Measurements from ENCODE around the gene NEK10. TPM values are rescaled to one million over a fixed set of nuclear protein-coding genes. Genes with fewer than 3 reads are reported as not detected.

Gene NEK10
- total RNA-seq, 1 experiment from 2014 or later = 0.66 TPM

DNA sequence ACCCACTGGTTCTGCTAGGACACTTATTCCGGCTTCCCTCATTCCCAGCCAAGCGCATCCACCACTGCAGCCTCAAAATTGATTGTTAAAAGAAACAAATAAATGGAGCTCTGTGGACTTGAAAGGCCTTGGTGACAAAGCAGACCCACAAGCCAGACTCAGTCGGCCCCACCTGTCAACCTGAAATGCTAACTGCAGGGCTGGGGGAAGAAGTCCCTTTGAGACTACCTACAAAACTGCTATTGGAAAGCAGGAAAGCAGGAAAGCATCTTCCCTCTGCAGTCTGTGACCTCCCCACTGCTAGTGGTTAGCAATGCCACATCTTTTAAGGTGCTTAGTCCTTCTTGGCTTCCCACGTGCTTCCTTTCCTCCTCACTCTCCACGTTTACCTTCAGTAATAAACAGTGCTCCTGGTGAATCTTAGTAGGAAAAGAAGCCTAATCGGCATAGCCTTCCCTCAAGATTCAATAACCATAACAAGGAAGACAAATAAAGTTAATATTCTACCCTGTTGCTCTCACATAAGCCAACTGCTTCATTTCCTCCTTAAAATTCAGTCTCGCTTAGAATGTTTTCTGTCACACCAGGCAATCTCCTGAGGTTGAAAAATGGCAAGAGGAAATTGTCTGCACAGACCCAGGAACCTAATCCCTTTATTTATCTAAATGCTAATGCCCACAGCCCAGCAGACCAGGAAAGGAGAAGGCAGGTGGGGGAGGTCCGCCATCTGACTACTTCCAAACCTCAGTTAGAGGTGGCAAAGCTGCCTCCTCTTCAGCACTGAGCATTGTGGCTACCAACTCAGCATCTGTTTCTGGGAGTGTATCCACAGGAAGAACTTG, 296.2 kb downstream of the NEK10 start:
- Mint-ChIP-seq H3K4me3 (no peak overlapping the region; a peak in 1 of 5 replicates), H3K27ac (peak overlapping the region in 2 of 3 experiments; percentile 83; a peak in 6 of 7 replicates), H3K4me1 (peaks cover 31 to 38% of the 10 kb centered on the region in 2 experiments), H3K36me3 (ENCODE audit: insufficient read depth in 1 of 3, low read depth in 3 of 3) (peaks cover 0 to 4% (median 0%) of the 10 kb centered on the region in 3 experiments; a peak in 1 of 7 replicates), H3K9me3 (no peaks in the 10 kb centered on the region), H3K27me3 (ENCODE audit: low read depth) (no peaks in the 10 kb centered on the region; the same call in 1 of the 2 replicates)
- Histone ChIP-seq H2AK5ac (ENCODE audit: insufficient read length, low read length) (no peak overlapping the region), H3K79me2 (ENCODE audit: insufficient read depth, low read length) (no peaks in the 10 kb centered on the region), H3K27me3 (ENCODE audit: insufficient read depth, low read length) (no peaks in the 10 kb centered on the region), H3T11ph (ENCODE audit: low read length) (no peak overlapping the region), H2BK15ac (ENCODE audit: low read depth, low read length) (no peak overlapping the region), H3K4me1 (ENCODE audit: insufficient read depth, low read length) (peaks cover 13% of the 10 kb centered on the region; the same call in 1 of the 2 replicates), H2BK5ac (ENCODE audit: insufficient read length, low read length) (no peak overlapping the region), H4K20me1 (ENCODE audit: control insufficient read depth, insufficient read depth, insufficient read length) (no peaks in the 10 kb centered on the region), H3K14ac (ENCODE audit: insufficient read depth, low read length) (no peak overlapping the region), H4K91ac (ENCODE audit: insufficient read length, low read depth, low read length) (no peak overlapping the region), H3K79me1 (ENCODE audit: insufficient read depth, low read depth, low read length, poor library complexity, severe bottlenecking) (no peaks in the 10 kb centered on the region), H3K18ac (ENCODE audit: insufficient read length, low read depth, low read length) (no peak overlapping the region), H3K23ac (ENCODE audit: insufficient read length, low read depth, low read length) (no peak overlapping the region), H4K8ac (replicated peaks; ENCODE audit: insufficient read length, low read depth, low read length) (no peak overlapping the region), H2AFZ (ENCODE audit: low read length) (no peak overlapping the region), H2BK120ac (ENCODE audit: low read depth, low read length, poor library complexity, severe bottlenecking) (no peak overlapping the region), H3K9ac (ENCODE audit: extremely low read depth, insufficient read length, low read length) (no peak overlapping the region), H3K4me2 (ENCODE audit: insufficient read depth, insufficient read length, low read length) (no peak overlapping the region), H2BK12ac (ENCODE audit: insufficient read length, low read depth, low read length) (no peak overlapping the region), H4K5ac (ENCODE audit: insufficient read length, low read depth, low read length) (no peak overlapping the region), H3K9me3 (ENCODE audit: control insufficient read depth, low read depth, low read length) (no peaks in the 10 kb centered on the region), H3K4ac (ENCODE audit: low read depth, low read length) (no peak overlapping the region), H3K56ac (ENCODE audit: insufficient read length, low read depth, low read length) (no peak overlapping the region), H3K23me2 (ENCODE audit: insufficient read length, low read depth, low read length, poor library complexity, severe bottlenecking) (peaks cover 2% of the 10 kb centered on the region), H2BK20ac (ENCODE audit: low read depth, low read length, poor library complexity, severe bottlenecking) (no peak overlapping the region), H3K27ac (ENCODE audit: insufficient read length, low read depth, low read length) (no peak overlapping the region)
- whole genome bisulfite sequencing (ENCODE audit: extremely low coverage, insufficient read length, low lambda C conversion rate) = no CpG with 5 or more reads among the region's 8 CpGs
- DNase-seq = no peak
- TF ChIP-seq, protein P1, sequence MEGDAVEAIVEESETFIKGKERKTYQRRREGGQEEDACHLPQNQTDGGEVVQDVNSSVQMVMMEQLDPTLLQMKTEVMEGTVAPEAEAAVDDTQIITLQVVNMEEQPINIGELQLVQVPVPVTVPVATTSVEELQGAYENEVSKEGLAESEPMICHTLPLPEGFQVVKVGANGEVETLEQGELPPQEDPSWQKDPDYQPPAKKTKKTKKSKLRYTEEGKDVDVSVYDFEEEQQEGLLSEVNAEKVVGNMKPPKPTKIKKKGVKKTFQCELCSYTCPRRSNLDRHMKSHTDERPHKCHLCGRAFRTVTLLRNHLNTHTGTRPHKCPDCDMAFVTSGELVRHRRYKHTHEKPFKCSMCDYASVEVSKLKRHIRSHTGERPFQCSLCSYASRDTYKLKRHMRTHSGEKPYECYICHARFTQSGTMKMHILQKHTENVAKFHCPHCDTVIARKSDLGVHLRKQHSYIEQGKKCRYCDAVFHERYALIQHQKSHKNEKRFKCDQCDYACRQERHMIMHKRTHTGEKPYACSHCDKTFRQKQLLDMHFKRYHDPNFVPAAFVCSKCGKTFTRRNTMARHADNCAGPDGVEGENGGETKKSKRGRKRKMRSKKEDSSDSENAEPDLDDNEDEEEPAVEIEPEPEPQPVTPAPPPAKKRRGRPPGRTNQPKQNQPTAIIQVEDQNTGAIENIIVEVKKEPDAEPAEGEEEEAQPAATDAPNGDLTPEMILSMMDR (conservative IDR thresholded peaks at IDR 0.05) = no peak

All from H9 (cell line).